ENCODE results near the gene RFX5.

- TF ChIP-seq CTCF (conservative IDR thresholded peaks at IDR 0.05; ENCODE audit: low read length) (no peak), EZH2phosphoT487 (IDR thresholded peaks at IDR 0.05; ENCODE audit: borderline replicate concordance) (no peak)
These were observed 2.8 kb downstream of the RFX5 start for GRCh38 chr1:151344291-151344690.
